Activated T-cell treated with anti-CD3 and anti-CD28 coated beads, Interleukin-2, amount 50 U/mL, for 1 hour (primary cell): ENCODE data around the gene B4GALNT2.
"Not testable (repeated sequence)": the region's sequence is repeated elsewhere in the genome, so short reads cannot be mapped to it uniquely, and the experiment has no call there.

ENCODE experiments used
- DNase-seq: peaks from one replicate; pipeline ENCODE4 v3.0.0-alpha.2; 2020

The B4GALNT2 gene

GRCh38 chr17:49184522-49184921 is 52.0 kb downstream of the B4GALNT2 start:
- DNase-seq = not testable (repeated sequence)

GRCh38 chr17:49185381-49185780 is 52.8 kb downstream of the B4GALNT2 start:
- not testable (repeated sequence) for DNase-seq

GRCh38 chr17:49187301-49187700 is 54.7 kb downstream of the B4GALNT2 start:
- DNase-seq = no peak

- no peak for DNase-seq
These were observed 58.4 kb downstream of the B4GALNT2 start for GRCh38 chr17:49190932-49191331.

DNA sequence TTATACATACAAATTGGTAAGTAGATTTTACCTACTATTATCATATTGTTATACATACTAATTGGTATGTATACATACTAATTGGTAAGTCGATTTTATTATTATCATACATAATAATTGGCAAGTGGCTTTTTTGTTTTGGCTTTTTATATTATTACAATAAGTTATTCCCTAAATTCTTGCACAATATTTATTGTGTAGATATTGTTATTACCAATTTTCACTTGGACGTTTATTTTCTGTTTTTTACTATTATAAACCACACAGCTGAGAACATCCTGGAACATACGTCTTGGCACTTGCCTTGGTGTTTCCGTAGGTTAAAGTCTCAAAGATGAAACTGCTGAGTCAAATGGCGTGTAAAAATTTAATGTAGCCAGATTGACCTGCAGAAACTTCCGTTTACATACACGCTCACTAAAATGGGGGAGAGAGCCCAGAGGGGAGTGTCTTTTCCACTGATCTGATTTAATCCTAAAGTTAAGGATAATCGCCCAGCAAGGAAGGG is 58.9 kb downstream of the B4GALNT2 start:
- DNase-seq = no peak

GRCh38 chr17:49191917-49192741 is 59.6 kb downstream of the B4GALNT2 start:
- DNase-seq = peak; percentile 98

DNA sequence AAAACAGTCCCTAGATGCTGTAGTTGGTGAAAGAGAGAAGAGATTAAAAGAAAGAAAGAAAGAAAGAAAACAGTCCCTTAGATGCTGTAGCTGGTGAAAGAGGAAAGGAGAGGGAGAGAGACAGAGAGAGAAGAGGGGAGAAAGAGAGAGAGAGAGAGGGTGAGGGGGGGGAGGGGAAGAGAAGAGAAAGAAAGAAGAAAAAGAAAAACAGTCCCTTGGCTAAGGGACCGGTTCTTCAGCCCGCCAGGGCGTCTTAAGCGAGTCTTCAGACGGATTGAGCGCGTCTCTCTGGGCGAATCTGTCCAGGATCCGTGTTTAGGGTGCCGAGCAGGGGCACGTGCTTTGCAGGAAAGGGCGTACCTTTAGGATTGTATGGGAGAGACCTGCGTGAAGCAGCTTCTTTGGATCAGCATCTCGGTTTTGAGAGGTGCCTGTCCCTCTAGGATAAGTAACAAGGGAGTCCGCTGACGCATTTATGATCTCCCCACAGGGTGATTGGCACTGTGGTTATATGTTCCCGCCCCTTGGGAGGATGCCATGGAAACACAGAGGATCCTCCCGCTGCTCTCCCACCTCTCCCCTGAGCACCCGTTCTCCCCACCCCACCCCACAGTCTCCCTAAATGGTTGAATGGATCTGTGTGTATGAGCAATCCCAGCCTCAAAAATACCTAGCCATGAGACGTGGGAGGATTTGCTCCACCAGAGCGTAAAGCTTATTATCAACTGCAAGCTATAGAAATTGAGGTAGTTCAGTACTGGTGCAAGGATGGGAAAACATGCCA is 61.1 kb downstream of the B4GALNT2 start:
- DNase-seq = peak; percentile 40

DNA sequence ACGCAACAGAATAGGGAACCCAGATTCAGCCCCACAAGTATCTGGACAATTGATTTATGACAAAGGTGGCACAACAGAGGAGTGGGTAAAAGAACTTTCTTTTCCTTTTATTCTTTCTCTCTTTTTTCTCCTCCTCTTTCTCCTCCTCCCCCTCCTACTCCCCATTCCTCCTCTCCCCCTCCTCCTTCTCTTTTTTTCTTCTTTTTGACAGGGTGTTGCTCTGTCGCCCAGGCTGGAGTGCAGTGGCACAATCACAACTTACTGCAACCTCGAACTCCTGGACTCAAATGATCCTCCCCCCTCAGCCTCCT is 61.7 kb downstream of the B4GALNT2 start:
- DNase-seq = no peak

DNA sequence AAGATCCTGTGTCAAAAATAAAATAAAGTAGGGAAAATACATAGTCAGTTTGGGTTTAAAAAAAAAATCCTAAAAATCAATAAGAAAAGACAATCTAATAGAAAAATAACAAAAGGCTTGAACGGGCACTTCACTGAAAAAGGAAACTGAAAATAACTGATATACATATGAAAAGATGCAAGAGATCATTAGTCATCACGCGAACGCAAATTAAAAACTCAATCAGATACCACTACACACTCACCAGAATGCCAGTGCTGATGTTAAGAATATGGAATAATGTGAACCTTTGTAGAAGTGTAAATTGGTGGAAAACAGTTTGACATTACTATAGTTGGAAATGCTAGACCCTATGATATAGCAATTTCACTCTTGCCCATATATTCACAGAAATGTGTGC is 63.2 kb downstream of the B4GALNT2 start:
- no peak for DNase-seq

GRCh38 chr17:49196520-49196919 is 64.0 kb downstream of the B4GALNT2 start:
- DNase-seq = no peak

DNA sequence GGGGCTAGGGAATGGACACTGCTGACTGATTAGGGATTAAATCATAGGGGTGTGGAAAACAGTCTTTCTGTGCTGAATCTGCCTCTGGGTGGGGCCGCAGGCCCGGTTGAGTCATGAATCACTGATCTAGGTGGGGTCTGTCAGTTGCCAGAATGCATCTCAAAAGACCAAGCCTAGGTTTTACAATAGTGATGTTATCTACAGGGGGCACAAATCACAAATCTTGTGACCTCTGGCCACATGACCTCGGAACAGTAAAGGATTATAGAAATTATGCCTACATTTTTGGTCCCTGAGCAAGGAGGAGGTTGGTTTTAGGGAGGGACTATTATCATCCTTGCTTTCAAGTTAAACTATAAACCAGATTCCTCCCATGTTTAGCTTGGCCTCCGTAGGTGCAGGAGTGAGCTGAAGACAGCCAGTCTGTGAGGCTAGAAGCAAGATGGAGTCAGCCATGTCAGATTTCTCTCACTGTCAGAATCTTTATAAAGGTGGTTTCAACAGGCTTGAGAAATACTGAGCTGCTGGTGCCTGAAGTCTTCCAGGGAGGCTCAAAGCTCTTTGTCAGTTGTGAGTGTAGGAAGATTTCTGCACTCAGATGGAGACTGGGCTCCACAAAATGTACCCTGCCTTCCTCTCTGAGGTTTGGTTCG is 64.9 kb downstream of the B4GALNT2 start:
- DNase-seq = no peak

DNA sequence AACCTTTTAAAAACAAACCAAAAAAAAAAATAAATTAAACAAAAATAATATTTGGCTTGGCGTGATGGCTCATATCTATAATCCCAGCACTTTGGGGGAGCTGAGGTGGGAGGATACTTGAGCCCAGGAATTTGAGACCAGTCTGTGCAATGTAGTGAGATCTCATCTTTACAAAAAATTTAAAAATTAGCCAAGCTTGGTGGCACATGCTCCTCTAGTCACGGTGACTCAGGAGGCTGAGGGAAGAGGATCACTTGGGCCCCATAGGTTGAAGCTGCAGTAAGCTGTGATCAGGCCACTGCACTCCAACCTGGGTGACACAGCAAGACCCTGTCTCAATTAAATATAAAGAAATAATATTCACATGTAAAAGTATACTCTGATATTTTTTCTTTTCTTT is 65.6 kb downstream of the B4GALNT2 start:
- no peak for DNase-seq

- DNase-seq = no peak
These were observed 68.0 kb downstream of the B4GALNT2 start for GRCh38 chr17:49200423-49201083.

GRCh38 chr17:49201481-49201927 is 68.9 kb downstream of the B4GALNT2 start:
- no peak for DNase-seq

GRCh38 chr17:49203796-49204195 is 71.2 kb downstream of the B4GALNT2 start:
- DNase-seq = no peak

DNA sequence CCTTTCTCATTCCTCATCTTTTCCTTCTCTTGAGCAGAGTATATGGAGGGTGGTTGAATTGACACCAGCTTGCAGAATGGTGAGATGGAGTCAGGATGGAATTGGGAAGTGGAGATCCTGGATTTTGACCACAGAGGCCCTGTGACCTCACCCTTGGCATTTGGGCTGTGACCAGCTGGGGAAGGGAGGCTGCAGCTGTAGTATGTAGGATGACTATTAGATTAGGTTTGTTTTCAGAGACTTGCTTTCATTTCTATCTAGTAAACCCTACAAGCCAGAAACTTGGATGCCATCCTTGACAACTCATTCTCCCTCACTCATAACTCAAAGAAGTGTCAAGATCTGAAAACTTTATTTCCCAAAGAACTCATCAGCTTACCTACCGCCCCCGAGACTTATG is 71.9 kb downstream of the B4GALNT2 start:
- DNase-seq = no peak

DNA sequence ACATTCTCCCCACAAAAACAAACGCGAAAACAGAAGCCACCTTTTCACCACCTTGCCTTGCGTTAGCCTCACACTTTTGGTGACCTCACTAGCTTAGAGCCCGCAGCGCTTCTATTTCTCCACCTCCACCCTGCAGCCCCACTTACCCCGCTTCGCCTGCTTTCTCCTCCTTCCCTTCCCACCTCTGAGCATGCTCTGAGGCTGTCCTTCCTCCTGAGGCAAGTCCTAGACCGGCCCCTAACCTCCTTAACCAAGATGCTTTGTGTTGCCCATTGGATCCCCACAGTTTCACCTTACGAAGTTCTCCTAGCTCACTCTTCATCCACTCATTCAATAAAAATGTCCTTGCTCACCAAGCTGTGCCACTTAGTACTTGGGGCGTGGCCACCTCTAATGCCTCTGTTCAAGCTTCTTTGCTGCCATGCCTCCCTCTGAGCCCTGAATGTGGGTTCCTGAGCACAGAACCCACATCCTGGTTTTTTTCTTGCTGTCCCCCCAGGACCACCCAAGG is 76.5 kb downstream of the B4GALNT2 start:
- DNase-seq = no peak

DNA sequence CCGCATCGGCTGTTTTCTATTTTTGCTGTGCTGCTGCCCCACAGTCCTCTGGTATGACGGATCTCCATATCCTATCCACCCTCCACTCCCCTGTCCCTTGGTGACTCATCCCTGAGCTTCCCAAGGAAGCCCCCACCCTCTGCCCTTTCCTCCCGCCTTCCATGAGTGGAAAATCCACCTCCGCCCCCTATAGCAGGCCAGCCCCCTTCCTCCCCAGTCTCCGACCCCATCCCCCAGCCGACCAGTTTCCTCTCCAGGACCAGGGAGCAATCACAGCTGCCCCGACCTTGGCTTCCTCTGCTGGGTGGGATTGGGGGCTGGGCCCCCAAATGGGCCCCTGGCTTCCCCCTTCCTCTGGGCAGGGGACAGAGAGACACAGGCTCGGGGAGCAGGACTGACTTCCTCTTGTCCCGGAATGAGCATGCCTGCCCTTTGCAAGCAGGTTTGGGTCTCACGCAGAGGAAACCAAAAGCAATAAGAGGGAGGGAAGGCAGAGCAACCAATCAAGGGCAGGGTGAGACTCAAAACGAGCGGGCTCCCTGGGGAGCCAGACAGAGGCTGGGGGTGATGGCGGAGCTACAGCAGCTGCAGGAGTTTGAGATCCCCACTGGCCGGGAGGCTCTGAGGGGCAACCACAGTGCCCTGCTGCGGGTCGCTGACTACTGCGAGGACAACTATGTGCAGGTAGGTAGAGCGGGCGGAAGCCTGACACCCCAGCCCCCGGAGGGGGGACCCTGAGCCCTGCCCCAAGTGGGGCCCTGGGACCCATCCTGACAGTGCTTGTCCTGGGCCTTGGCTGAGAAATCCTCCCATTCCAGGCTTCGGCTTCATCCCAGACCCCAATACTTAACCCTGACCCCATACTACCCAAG is 77.8 kb downstream of the B4GALNT2 start, which contains the start of the genes ABI3 and GNGT2:
Gene ABI3 (plus strand): TSS at position 550 of the 872 bp plus-strand sequence. CDS start 18 bp downstream, at position 568.
Gene GNGT2 (minus strand): TSS at position 417 of the 872 bp plus-strand sequence. CDS start 3,152 bp downstream, outside the sequence.
- DNase-seq = peak; percentile 61

GRCh38 chr17:49213399-49213798 is 80.8 kb downstream of the B4GALNT2 start:
- DNase-seq = no peak

DNA sequence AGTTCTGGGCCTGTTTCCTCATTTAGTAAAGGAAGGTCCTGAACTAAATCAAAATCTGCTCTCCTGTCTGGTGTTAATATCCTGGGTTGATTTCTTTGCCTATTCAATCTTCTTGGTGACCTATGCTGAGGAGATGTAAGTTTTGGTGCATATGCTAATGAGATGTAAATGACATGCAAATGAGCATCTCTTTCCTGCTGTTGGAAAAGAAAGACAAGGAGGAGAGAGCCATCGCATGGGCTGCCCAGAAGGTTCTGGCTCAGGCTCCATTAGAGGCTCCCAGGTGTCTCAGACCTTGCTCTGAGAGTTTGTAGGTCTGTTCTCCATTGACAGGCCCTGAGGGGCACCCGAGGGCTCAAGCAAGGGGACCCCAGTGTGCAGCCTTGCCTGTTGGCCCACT is 81.3 kb downstream of the B4GALNT2 start:
- no peak for DNase-seq

DNA sequence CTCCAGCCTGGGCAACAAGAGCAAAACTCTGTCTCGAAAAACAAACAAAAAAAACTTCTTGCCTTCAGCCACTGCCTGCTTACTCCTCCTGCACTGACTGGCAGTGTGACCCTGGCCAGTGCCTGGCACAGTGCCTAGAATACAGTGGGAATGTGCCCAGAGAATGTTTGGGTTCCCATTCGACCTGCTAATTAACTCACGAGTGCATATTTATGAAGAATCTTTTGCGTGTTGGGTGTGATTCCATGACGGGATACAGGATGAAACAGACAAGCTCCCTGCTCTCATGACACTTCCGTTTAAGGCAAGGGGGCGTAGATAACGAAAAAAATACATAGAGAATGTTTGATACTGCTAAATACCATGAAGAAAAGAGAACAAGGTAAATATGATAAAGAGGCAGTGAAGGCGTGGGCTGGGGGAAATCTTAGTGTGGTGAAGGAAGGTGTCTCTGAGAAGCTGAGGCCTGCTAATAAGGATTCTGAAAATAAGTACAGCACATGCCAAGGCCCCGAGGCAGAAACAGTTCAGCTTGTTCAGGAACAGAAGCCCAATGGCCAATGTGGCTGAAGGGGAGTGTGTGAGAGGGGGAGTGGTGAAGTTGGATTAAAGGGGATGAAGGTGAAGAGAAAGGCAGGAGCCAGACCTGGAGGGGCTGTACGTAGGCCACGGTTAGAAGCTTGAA is 82.2 kb downstream of the B4GALNT2 start:
- DNase-seq = no peak
